GM19238 (cell line): ENCODE results near the gene P2RX7.

Experiments used
- DNase-seq: peaks from one replicate; pipeline ENCODE4 v3.0.0; 2011; ENCODE audit warnings: low spot score; ENCODE audit not compliant: insufficient read length

The P2RX7 gene

GRCh38 chr12:121132601-121133481 is at the start of gene P2RX7:
Gene P2RX7, plus strand, starts transcription at chr12:121132876. Its CDS starts 95 bp downstream, at chr12:121132971.
- peak; percentile 49 for DNase-seq

GRCh38 chr12:121084229-121084628 is 48.4 kb upstream of the P2RX7 start:
- DNase-seq: no peak

GRCh38 chr12:121085069-121085468 is 47.6 kb upstream of the P2RX7 start:
- DNase-seq: no peak

- DNase-seq: no peak
Observed at GRCh38 chr12:121085506-121086353, 46.9 kb upstream of the P2RX7 start.

GRCh38 chr12:121086781-121087295 is 45.8 kb upstream of the P2RX7 start:
- DNase-seq: no peak

- DNase-seq: no peak
Observed at GRCh38 chr12:121087467-121088194, 45.0 kb upstream of the P2RX7 start.

- DNase-seq: no peak
Observed at GRCh38 chr12:121088195-121088585, 44.5 kb upstream of the P2RX7 start.

- DNase-seq: no peak
Observed at GRCh38 chr12:121089031-121089812, 43.5 kb upstream of the P2RX7 start.

- no peak for DNase-seq
Observed at GRCh38 chr12:121089813-121090430, 42.8 kb upstream of the P2RX7 start.

GRCh38 chr12:121090586-121091514 is 41.8 kb upstream of the P2RX7 start:
- DNase-seq: no peak

- DNase-seq: no peak
Observed at GRCh38 chr12:121092034-121092433, 40.6 kb upstream of the P2RX7 start.

GRCh38 chr12:121093487-121093891 is 39.2 kb upstream of the P2RX7 start:
- DNase-seq: no peak

GRCh38 chr12:121095544-121096198 is 37.0 kb upstream of the P2RX7 start:
- DNase-seq: peak; percentile 77

GRCh38 chr12:121096199-121096798 is 36.4 kb upstream of the P2RX7 start:
- no peak for DNase-seq

GRCh38 chr12:121099779-121100178 is 32.9 kb upstream of the P2RX7 start:
- DNase-seq: no peak

- no peak for DNase-seq
Observed at GRCh38 chr12:121102307-121102706, 30.4 kb upstream of the P2RX7 start.

GRCh38 chr12:121107681-121108080 is 25.0 kb upstream of the P2RX7 start:
- no peak for DNase-seq

GRCh38 chr12:121108492-121108891 is 24.2 kb upstream of the P2RX7 start:
- DNase-seq: no peak
